Measurements from ENCODE around the gene UBE2N.
"Not testable (repeated sequence)": the region's sequence is repeated elsewhere in the genome, so short reads cannot be mapped to it uniquely, and the experiment has no call there.

DNA sequence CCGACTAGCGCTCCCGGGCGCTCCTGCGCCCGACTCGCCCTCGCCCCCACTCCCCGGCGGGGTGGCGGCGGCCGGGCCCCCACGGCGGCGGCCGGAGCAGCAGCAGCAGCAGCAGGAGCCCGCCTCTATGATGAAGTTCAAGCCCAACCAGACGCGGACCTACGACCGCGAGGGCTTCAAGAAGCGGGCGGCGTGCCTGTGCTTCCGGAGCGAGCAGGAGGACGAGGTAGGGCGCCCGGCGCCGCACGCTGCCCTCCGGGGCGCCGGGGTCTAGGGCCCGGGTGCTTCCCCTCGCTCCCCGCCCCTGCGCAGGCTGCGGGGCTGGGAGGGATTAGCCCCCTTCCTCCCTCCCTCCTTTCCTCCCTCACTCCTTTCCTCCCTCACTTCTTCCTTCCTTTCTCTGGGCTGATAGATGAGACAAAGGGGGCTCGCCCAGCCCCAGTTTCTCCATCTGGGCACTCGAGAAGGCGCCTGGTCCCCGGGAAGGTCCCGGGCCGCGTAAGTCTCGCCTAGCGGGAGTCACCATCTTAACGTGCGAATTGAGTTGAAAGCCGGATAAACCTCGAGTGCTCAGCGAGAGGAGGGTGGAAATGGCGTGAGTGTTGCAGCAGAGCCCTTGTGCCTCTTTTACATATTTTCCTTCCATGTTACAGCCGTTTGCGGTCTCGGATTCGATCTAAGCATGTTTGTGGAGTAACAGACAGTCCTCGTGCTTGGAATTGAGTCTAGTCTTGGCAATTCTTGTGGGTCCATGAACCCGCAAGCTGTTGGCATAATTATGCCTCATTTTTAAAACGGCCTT, 63.4 kb downstream of the UBE2N start:
- TF ChIP-seq, protein P1, sequence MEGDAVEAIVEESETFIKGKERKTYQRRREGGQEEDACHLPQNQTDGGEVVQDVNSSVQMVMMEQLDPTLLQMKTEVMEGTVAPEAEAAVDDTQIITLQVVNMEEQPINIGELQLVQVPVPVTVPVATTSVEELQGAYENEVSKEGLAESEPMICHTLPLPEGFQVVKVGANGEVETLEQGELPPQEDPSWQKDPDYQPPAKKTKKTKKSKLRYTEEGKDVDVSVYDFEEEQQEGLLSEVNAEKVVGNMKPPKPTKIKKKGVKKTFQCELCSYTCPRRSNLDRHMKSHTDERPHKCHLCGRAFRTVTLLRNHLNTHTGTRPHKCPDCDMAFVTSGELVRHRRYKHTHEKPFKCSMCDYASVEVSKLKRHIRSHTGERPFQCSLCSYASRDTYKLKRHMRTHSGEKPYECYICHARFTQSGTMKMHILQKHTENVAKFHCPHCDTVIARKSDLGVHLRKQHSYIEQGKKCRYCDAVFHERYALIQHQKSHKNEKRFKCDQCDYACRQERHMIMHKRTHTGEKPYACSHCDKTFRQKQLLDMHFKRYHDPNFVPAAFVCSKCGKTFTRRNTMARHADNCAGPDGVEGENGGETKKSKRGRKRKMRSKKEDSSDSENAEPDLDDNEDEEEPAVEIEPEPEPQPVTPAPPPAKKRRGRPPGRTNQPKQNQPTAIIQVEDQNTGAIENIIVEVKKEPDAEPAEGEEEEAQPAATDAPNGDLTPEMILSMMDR (IDR thresholded peaks at IDR 0.05; ENCODE audit: extremely low read depth in 1 of 2, insufficient read depth in 1 of 2, low read depth in 1 of 2, low read length in 2 of 2): not testable (repeated sequence)
- TF ChIP-seq POLR2AphosphoS5 (IDR thresholded peaks at IDR 0.05; ENCODE audit: insufficient read depth, low read depth, low read length): not testable (repeated sequence)

Measured in endothelial cell of umbilical vein (primary cell).